Fibroblast of gingiva (primary cell): ENCODE results near the gene FTCD.

Experiments
- DNase-seq: peaks from one replicate; pipeline ENCODE4 v3.0.0-alpha.2; 2011; ENCODE audit warnings: low read depth

The FTCD gene

DNA sequence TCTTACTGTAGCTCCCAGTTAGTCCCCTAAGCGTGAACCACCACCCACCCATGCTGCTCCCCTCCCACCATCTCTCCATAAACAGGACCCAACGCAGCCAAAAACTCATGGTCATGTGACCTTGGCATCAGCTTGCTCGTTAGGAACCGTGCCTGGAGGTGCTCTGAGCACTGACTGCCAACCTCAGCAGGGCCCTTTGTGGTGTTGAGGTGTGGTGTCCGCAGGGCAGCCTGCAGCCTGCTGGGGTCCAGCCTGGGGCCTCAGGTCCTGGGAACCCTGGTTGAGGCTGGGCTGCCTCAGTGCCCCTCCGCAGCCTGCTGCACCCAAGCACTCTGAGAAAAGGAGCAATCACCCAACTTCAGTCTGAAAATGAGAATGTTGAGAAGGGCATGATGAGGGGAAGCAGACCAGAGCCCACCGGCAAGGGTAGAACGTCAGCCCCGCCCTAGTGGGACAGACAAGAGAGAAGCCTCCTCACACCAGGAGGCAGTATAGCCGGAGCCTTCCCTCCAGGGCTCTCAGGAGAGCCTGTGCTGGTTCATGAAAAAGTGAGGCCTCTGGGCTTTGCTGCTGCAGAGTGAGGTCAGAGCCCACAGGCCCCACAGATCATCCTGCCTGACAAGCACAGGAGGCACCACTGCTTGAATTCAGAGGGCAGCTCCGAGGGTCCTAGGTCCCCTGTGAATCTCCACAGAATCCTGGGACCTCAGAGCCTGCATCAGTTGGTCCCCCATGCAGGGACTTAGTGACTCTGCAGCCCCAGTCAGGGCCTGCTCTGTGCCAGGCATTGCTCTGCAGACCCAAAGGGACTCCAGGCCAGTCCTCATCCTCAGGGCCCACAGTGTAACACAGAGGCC lies 62.3 kb downstream of the FTCD start:
- no peak for DNase-seq

DNA sequence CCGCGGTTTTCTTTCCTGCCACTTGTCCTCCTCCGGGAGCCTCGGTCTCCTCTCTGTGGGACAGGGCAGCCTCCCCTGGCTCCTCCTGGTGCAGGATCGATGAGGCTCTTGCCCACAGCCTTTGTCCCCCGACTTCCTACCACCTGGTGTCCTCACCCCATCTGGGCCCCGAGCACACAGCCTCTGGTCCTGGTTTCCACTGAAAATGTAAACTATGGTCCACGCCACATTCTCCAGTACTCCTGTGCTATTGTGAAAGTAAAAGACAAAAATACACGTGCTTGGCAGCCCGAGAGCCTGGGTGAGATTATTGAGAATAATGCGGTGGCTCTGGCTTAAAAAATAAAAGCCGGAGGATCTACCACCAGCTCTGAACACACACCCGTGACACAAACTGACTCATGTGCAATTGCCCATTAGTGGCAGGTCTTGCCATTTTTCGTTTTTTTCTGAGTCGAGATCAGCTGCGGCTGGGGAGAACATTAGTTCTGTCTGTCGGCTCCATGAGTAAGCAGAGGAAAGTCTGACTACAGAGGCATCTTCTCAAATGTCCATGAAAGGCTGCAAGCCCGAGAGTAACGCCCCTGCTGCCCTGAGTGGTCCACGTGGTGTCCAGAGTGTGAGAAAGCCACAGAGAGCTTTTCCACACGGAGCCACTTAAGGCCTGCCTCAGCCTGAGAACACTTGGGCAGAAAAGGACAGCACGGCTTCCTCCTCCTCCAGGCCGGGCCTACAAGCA lies 63.2 kb downstream of the FTCD start:
- peak; percentile 98 for DNase-seq

GRCh38 chr21:46091631-46092025 lies 63.8 kb downstream of the FTCD start:
- no peak for DNase-seq

GRCh38 chr21:46091118-46091517 lies 64.3 kb downstream of the FTCD start:
- no peak for DNase-seq

GRCh38 chr21:46089285-46089684 lies 66.1 kb downstream of the FTCD start:
- DNase-seq, result peak; percentile 68

DNA sequence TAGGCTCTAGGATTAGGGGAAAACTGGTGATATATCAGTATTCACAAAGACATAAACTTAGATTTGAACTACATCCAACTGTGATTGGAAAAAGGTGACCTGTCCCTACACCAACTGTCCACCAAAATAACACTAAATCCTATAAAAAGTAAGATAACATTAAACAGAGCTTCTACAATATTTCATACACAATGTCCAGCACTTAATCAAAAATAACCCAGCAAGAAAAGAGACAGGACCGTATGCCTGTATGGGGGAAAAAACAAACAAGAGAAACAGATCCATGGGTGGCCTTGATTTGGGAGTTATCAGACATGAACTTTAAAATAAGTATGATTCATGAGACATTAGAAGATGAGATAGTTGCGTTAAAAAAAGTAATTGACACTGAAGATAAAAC lies 67.2 kb downstream of the FTCD start:
- DNase-seq, result no peak

- no peak for DNase-seq
Observed at GRCh38 chr21:46087641-46088040, 67.7 kb downstream of the FTCD start.
